SK-N-MC (cell line): ENCODE measurements around the gene CYCS.

Experiments used
- EZH2 ChIP-seq: fragments of 200-600 bp; sonication (generic); IDR thresholded peaks from one replicate; pipeline ENCODE4 v1.6.1; 2017; ENCODE audit warnings: antibody characterized with exemption
- FOXP2 ChIP-seq: optimal IDR thresholded peaks from 2 replicates; pipeline ENCODE3; 2011; ENCODE audit warnings: mild to moderate bottlenecking, moderate library complexity; ENCODE audit not compliant: insufficient read depth; ENCODE audit errors: extremely low read length, control extremely low read depth
- POLR2AphosphoS5 ChIP-seq: IDR thresholded peaks from 2 replicates; pipeline ENCODE4 v1.6.1; 2012; ENCODE audit warnings: mild to moderate bottlenecking, low read depth, low read length, borderline replicate concordance

GRCh38 chr7:25143763-25144162 is 18.7 kb upstream of the CYCS start:
- no peak for TF ChIP-seq EZH2
- no peak for TF ChIP-seq POLR2AphosphoS5
- no peak for TF ChIP-seq FOXP2
